Measurements from ENCODE around the gene KRT14.
"Not testable (repeated sequence)": the region's sequence is repeated elsewhere in the genome, so short reads cannot be mapped to it uniquely, and the experiment has no call there.

Gene KRT14

GRCh38 chr17:41610061-41610517, 23.4 kb upstream of the KRT14 start:
- DNase-seq (ENCODE audit: low read depth in 3 of 3) = not testable (repeated sequence)

- not testable (repeated sequence) for DNase-seq (ENCODE audit: low read depth in 3 of 3)
Observed at GRCh38 chr17:41606930-41607329, 20.2 kb upstream of the KRT14 start.

GRCh38 chr17:41602524-41602923, 15.8 kb upstream of the KRT14 start:
- DNase-seq (ENCODE audit: low read depth in 3 of 3) = no peak

GRCh38 chr17:41600318-41600717, 13.6 kb upstream of the KRT14 start:
- no peak for DNase-seq (ENCODE audit: low read depth in 3 of 3)

GRCh38 chr17:41599680-41600079, 13.0 kb upstream of the KRT14 start:
- DNase-seq (ENCODE audit: low read depth in 3 of 3) = no peak

- DNase-seq (ENCODE audit: low read depth in 3 of 3) = no peak
Observed at GRCh38 chr17:41595585-41595984, 8.9 kb upstream of the KRT14 start.

- DNase-seq (ENCODE audit: low read depth in 3 of 3) = no peak
Observed at GRCh38 chr17:41594363-41594915, 7.7 kb upstream of the KRT14 start.

- no peak for DNase-seq (ENCODE audit: low read depth in 3 of 3)
Observed at GRCh38 chr17:41593306-41593981, 6.7 kb upstream of the KRT14 start.

GRCh38 chr17:41592601-41593305, 6.1 kb upstream of the KRT14 start:
- DNase-seq (ENCODE audit: low read depth in 3 of 3) = no peak

- no peak for DNase-seq (ENCODE audit: low read depth in 3 of 3)
Observed at GRCh38 chr17:41589301-41589700, 2.6 kb upstream of the KRT14 start.

GRCh38 chr17:41588126-41588810, 1.6 kb upstream of the KRT14 start:
- DNase-seq (ENCODE audit: low read depth in 3 of 3) = no peak

GRCh38 chr17:41585301-41586056, 1.2 kb downstream of the KRT14 start:
- DNase-seq (ENCODE audit: low read depth in 3 of 3) = no peak

- not testable (repeated sequence) for DNase-seq (ENCODE audit: low read depth in 3 of 3)
Observed at GRCh38 chr17:41584331-41584927, 2.3 kb downstream of the KRT14 start.

- DNase-seq (ENCODE audit: low read depth in 3 of 3) = no peak
Observed at GRCh38 chr17:41583137-41584127, 3.3 kb downstream of the KRT14 start.

- DNase-seq (ENCODE audit: low read depth in 3 of 3) = not testable (repeated sequence)
Observed at GRCh38 chr17:41582061-41582968, 4.4 kb downstream of the KRT14 start.

GRCh38 chr17:41581366-41582060, 5.2 kb downstream of the KRT14 start:
- DNase-seq (ENCODE audit: low read depth in 3 of 3) = no peak

- no peak for DNase-seq (ENCODE audit: low read depth in 3 of 3)
Observed at GRCh38 chr17:41580687-41581365, 5.9 kb downstream of the KRT14 start.

GRCh38 chr17:41580244-41580575, 6.5 kb downstream of the KRT14 start:
- no peak for DNase-seq (ENCODE audit: low read depth in 3 of 3)

All from stimulated activated CD4-positive, alpha-beta T cell treated with anti-CD3 and anti-CD28 coated beads, TNF-alpha, amount 100 ng/mL, for 24 hours (primary cell).